Activated B cell treated with CpG ODN at 0.5 μM for 24 hours (primary cell): ENCODE measurements around the gene PPP1R3G. TPM values are rescaled to one million over a fixed set of nuclear protein-coding genes. Genes with fewer than 3 reads are reported as not detected.
A peak's percentile ranks its signal among the peaks of the same experiment; 100 is the strongest.

Experiments
- ATAC-seq: fragments of 200-7000 bp; cut with Tn5 transposase; one replicate; pipeline ENCODE4 v1.10.0; 2021; ENCODE audit warnings: low read depth, mild to moderate bottlenecking, moderate library complexity
- CTCF ChIA-PET: fragments of 350-600 bp; sonication (Branson Sonifier 250); formaldehyde crosslinking; loops from one replicate; lab custom pipeline; 2021; ENCODE audit warnings: antibody characterized with exemption; lab: Charles Lee
- POLR2A ChIA-PET: fragments of 350-600 bp; sonication (Branson Sonifier 250); formaldehyde crosslinking; loops from one replicate; lab custom pipeline; 2021; ENCODE audit warnings: antibody characterized with exemption; lab: Charles Lee
- DNase-seq: peaks from one replicate; pipeline ENCODE4 v3.0.0; 2022
- H3K27ac Mint-ChIP-seq: one replicate; pipeline ENCODE4 v1.8.0; 2020; ENCODE audit warnings: mixed read lengths
- H3K27me3 Mint-ChIP-seq: one replicate; pipeline ENCODE4 v1.8.0; 2021; ENCODE audit warnings: mixed read lengths
- H3K36me3 Mint-ChIP-seq: one replicate; pipeline ENCODE4 v1.8.0; 2021; ENCODE audit warnings: low read depth, mixed read lengths
- H3K4me1 Mint-ChIP-seq: one replicate; pipeline ENCODE4 v1.8.0; 2021; ENCODE audit warnings: mixed read lengths
- H3K4me3 Mint-ChIP-seq: one replicate; pipeline ENCODE4 v1.8.0; 2020; ENCODE audit warnings: mild to moderate bottlenecking, mixed read lengths
- H3K9me3 Mint-ChIP-seq: one replicate; pipeline ENCODE4 v1.8.0; 2020; ENCODE audit warnings: mixed read lengths
- intact Hi-C: fragments of 100-400 bp; cut with micrococcal nuclease; formaldehyde crosslinking; loops from one replicate; pipeline ENCODE4 v1.15.1; 2024
- total RNA-seq: library from RNA; stranded (reverse); gene quantifications from 2 replicates; pipeline ENCODE4 v1.2.3, GENCODE V29; 2022
- TF ChIP-seq, protein P1 (sequence below): fragments of 200-600 bp; IDR thresholded peaks from one replicate; pipeline ENCODE4 v1.8.0; 2022; ENCODE audit warnings: antibody characterized with exemption, mild to moderate bottlenecking

The PPP1R3G gene
- 0.11 and 0.15 TPM in 2 replicates for total RNA-seq

DNA sequence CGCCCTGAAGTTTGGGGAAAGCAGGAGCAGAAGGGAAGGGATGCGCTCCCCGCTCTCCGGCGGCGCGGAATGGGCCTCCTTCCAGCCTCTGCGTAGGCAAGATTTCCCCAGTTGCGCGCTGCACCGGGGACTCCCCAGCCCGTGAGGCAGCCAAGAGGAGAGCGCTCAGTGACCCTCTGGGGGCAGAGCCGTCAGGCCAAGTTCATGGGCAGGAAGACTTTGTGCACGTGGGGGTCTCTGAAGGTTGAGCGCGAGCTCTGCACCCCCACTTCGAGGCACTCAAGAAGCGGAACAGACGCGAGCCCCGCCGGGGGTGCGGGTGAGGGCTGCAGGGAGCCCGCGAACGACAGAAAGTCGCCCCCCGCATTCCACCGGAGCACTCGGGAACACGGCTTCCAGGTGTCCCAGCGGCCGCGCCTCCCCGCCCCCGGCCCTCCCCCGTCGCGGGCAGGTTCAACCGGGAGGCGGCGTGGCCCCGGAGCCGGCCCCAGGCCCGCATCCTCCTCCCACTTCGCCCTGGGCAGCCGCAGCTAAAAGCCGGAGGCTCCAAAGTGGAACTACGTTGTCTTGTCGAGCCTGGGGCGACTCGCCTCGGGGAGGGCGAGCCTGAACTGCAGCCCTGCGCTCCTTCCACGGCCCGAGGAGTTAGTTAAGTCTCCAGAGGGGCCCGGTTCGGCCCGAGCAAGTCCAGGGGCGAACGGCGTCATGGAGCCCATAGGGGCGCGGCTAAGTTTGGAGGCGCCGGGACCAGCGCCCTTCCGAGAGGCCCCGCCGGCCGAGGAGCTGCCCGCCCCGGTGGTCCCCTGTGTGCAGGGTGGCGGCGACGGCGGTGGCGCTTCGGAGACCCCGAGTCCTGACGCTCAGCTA lies at the start of gene PPP1R3G:
TSS of gene PPP1R3G (plus strand) at position 561 of the 867 bp plus-strand sequence. CDS start at position 706, 145 bp downstream.
- Mint-ChIP-seq H3K27me3 (peaks cover 22% of the 10 kb centered on the region), H3K27ac (no peak within 1 kb of the TSS), H3K9me3 (no peaks in the 10 kb centered on the region), H3K4me1 (peaks cover 25% of the 10 kb centered on the region), H3K4me3 (peak within 1 kb of the TSS; percentile 86), H3K36me3 (no peaks in the 10 kb centered on the region)
- ChIA-PET CTCF (no interaction called here), POLR2A (interaction anchor here (1.1 kb wide), 1 partner anchor 43 kb away, joined by 3 read pairs; no protein-coding TSS in a partner anchor)
- DNase-seq (peak; percentile 26), ATAC-seq (peak; percentile 66)
- TF ChIP-seq, protein P1, sequence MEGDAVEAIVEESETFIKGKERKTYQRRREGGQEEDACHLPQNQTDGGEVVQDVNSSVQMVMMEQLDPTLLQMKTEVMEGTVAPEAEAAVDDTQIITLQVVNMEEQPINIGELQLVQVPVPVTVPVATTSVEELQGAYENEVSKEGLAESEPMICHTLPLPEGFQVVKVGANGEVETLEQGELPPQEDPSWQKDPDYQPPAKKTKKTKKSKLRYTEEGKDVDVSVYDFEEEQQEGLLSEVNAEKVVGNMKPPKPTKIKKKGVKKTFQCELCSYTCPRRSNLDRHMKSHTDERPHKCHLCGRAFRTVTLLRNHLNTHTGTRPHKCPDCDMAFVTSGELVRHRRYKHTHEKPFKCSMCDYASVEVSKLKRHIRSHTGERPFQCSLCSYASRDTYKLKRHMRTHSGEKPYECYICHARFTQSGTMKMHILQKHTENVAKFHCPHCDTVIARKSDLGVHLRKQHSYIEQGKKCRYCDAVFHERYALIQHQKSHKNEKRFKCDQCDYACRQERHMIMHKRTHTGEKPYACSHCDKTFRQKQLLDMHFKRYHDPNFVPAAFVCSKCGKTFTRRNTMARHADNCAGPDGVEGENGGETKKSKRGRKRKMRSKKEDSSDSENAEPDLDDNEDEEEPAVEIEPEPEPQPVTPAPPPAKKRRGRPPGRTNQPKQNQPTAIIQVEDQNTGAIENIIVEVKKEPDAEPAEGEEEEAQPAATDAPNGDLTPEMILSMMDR: no peak
- intact Hi-C loops: loop anchor here (2.0 kb wide), 1 partner anchor 80 kb away; the partner anchor contains the start of gene RPP40

DNA sequence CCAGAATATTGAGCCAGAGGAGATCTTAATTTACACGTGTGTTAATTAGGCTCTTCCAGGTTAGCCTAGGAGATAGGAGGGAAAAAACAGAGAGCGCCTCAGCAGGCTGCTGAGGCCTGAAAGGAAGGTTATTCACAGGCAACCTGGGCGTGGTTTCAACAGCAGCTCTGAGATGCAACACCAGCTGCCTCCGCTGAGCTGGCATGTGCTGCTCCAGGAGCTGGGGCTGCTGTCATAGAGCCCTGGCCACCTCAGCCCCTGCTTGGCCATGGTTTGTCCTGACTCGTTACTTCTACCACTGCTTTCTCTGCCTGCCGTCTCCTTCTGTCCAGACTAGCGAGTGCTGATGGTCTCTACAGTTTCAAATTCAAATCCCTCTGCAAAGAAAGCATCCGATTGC lies 48.9 kb upstream of the PPP1R3G start:
- DNase-seq: no peak
- intact Hi-C loops: no loop called here
- no peak for ATAC-seq
- Mint-ChIP-seq H3K36me3 (no peaks in the 10 kb centered on the region), H3K27me3 (no peaks in the 10 kb centered on the region), H3K9me3 (peaks cover 1% of the 10 kb centered on the region), H3K4me3 (no peak overlapping the region), H3K27ac (no peak overlapping the region), H3K4me1 (peaks cover 7% of the 10 kb centered on the region)
- CTCF ChIA-PET: no interaction called here
- TF ChIP-seq, protein P1: no peak
- POLR2A ChIA-PET: no interaction called here

GRCh38 chr6:5041955-5042354 lies 43.2 kb upstream of the PPP1R3G start:
- Mint-ChIP-seq H3K4me3 (no peak overlapping the region), H3K4me1 (no peaks in the 10 kb centered on the region), H3K27ac (no peak overlapping the region), H3K9me3 (no peaks in the 10 kb centered on the region), H3K36me3 (peaks cover 15% of the 10 kb centered on the region), H3K27me3 (no peaks in the 10 kb centered on the region)
- POLR2A ChIA-PET: no interaction called here
- CTCF ChIA-PET: no interaction called here
- ATAC-seq (no peak), DNase-seq (no peak)
- TF ChIP-seq, protein P1: no peak
- intact Hi-C loops: no loop called here

DNA sequence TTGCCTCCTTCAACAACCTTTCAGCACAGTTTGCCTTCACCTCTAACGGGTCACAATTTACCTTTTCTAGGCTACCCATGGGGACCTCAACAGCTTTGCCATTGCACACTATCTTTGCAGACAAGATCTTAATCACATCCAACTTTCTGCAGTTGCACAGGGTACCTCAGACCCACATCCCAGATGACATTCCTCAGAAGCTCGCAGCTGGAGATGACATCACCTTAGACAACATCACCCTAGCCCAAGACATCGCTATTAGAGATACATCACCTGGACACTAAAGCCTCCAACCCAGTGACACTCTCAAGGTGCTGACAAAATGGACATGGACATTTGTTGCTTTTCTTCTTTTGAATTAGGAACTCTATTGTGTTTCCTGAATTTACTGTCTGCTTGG lies 42.7 kb upstream of the PPP1R3G start:
- Mint-ChIP-seq H3K4me1 (no peaks in the 10 kb centered on the region), H3K27me3 (no peaks in the 10 kb centered on the region), H3K4me3 (no peak overlapping the region), H3K36me3 (peaks cover 15% of the 10 kb centered on the region), H3K9me3 (no peaks in the 10 kb centered on the region), H3K27ac (no peak overlapping the region)
- ATAC-seq: no peak
- no peak for DNase-seq
- intact Hi-C loops: no loop called here
- TF ChIP-seq, protein P1: no peak
- CTCF ChIA-PET: no interaction called here
- POLR2A ChIA-PET: no interaction called here

DNA sequence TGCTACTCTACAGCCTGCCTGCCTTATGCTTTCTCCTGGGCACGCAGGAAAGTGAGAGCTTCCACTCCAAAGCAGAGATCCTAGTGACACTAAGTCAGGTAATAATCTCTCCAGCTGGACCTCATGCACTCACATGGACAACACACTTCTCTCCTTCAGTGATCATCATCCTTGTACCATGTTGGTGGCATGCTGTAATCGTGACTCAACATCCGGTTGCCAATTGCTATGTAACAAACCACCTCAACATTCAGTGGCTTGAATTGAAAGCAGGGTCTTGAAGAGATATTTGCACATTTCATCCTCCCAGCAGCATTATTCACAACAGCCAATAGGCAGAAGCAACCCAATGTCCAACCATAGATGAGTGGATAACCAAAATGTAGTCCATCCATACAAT lies 40.3 kb upstream of the PPP1R3G start:
- TF ChIP-seq, protein P1: no peak
- Mint-ChIP-seq H3K4me1 (no peaks in the 10 kb centered on the region), H3K4me3 (no peak overlapping the region), H3K27me3 (no peaks in the 10 kb centered on the region), H3K9me3 (peaks cover 6% of the 10 kb centered on the region), H3K36me3 (peaks cover 15% of the 10 kb centered on the region), H3K27ac (no peak overlapping the region)
- DNase-seq: no peak
- no peak for ATAC-seq
- ChIA-PET CTCF (no interaction called here), POLR2A (no interaction called here)
- intact Hi-C loops: no loop called here
